Measurements from ENCODE around the gene DNAJC30. TPM values are rescaled to one million over a fixed set of nuclear protein-coding genes. Genes with fewer than 3 reads are reported as not detected.

DNAJC30 gene
- total RNA-seq, 2 experiments from 2014 or later = 14.0 to 14.4 TPM

GRCh38 chr7:73719806-73720169, 36.5 kb upstream of the DNAJC30 start:
- no peaks in the 10 kb centered on the region for H3K36me3 ChIP-seq (ENCODE audit: insufficient read depth, low read length)
- ChIA-PET POLR2A (interaction anchor here (1.0 to 1.3 kb wide), 2 partner anchors 19 to 163 kb away, joined by 6 to 14 read pairs; partner anchors contain the start of gene ABHD11), CTCF (interaction anchor here (2.3 kb wide), 1 partner anchor 15 kb away, joined by 13 read pairs; no protein-coding TSS in a partner anchor)
- Mint-ChIP-seq H3K36me3 (ENCODE audit: low read depth) (no peaks in the 10 kb centered on the region), H3K27me3 (peaks cover 6% of the 10 kb centered on the region), H3K9me3 (no peaks in the 10 kb centered on the region), H3K4me3 (peak overlapping the region; percentile 86), H3K4me1 (ENCODE audit: low read depth) (peaks cover 16% of the 10 kb centered on the region), H3K27ac (peak overlapping the region; percentile 49)
- H3K27me3 ChIP-seq (ENCODE audit: control insufficient read depth in 1 of 2, insufficient read depth in 2 of 2, low read length in 2 of 2) = no peaks in the 10 kb centered on the region
- H3K4me1 ChIP-seq (ENCODE audit: insufficient read depth, low read length) = peaks cover 44% of the 10 kb centered on the region
- H3K9me3 ChIP-seq (ENCODE audit: control insufficient read depth in 1 of 2, insufficient read depth in 1 of 2, low read length in 2 of 2) = no peaks in the 10 kb centered on the region
- intact Hi-C loops (cut with DNase I, micrococcal nuclease) = loop anchor here (1.0 to 5.0 kb wide), 6 partner anchors 19 to 892 kb away; partner anchors contain the start of genes ABHD11 (in 2 of the 2), BUD23 (in 2 of the 2), DNAJC30 (in 2 of the 2) and TYW1B (in 1 of the 2)
- H3K4me3 ChIP-seq (ENCODE audit: low read length) = peak overlapping the region; percentile 35
- no peak for ATAC-seq (ENCODE audit: poor library complexity)
- H3K27ac ChIP-seq (ENCODE audit: low read depth in 1 of 2, low read length in 2 of 2) = no peak overlapping the region
- no peak for DNase-seq
- no peak for TF ChIP-seq CTCF (IDR thresholded peaks at IDR 0.05)

- peak; percentile 80 for ATAC-seq (ENCODE audit: poor library complexity)
- H3K9me3 ChIP-seq (ENCODE audit: control insufficient read depth in 1 of 2, insufficient read depth in 1 of 2, low read length in 2 of 2) = no peaks in the 10 kb centered on the region
- CTCF ChIA-PET = interaction anchor here (2.3 kb wide), 1 partner anchor 15 kb away, joined by 13 read pairs; no protein-coding TSS in a partner anchor
- POLR2A ChIA-PET = interaction anchor here (0.6 to 1.3 kb wide), 3 partner anchors 20 to 162 kb away, joined by 4 to 14 read pairs (median 6); partner anchors contain the start of gene ABHD11
- peak within 1 kb of the TSS; percentile 49 for H3K27ac Mint-ChIP-seq
- H3K36me3 Mint-ChIP-seq (ENCODE audit: low read depth) = no peaks in the 10 kb centered on the region
- peak within 1 kb of the TSS; percentile 95 for H3K4me3 Mint-ChIP-seq
- TF ChIP-seq CTCF (IDR thresholded peaks at IDR 0.05) = no peak
- H3K27me3 Mint-ChIP-seq = peaks cover 4% of the 10 kb centered on the region
- H3K9me3 Mint-ChIP-seq = no peaks in the 10 kb centered on the region
- intact Hi-C loops (cut with DNase I, micrococcal nuclease) = loop anchor here (2.0 to 5.0 kb wide), 3 partner anchors 20 to 892 kb away; partner anchors contain the start of genes ABHD11 (in 1 of the 2) and TYW1B (in 1 of the 2)
- peaks cover 44% of the 10 kb centered on the region for H3K4me1 ChIP-seq (ENCODE audit: insufficient read depth, low read length)
- H3K4me1 Mint-ChIP-seq (ENCODE audit: low read depth) = peaks cover 16% of the 10 kb centered on the region
- H3K4me3 ChIP-seq (ENCODE audit: low read length) = peak within 1 kb of the TSS; percentile 75
- peak; percentile 40 to 89 (median 65) for DNase-seq
- no peaks in the 10 kb centered on the region for H3K27me3 ChIP-seq (ENCODE audit: control insufficient read depth in 1 of 2, insufficient read depth in 2 of 2, low read length in 2 of 2)
- no peaks in the 10 kb centered on the region for H3K36me3 ChIP-seq (ENCODE audit: insufficient read depth, low read length)
- no peak within 1 kb of the TSS for H3K27ac ChIP-seq (ENCODE audit: low read depth in 1 of 2, low read length in 2 of 2)
Measured at GRCh38 chr7:73718905-73719805, 35.9 kb upstream of the DNAJC30 start, which contains the start of gene STX1A. Gene STX1A (minus strand): TSS chr7:73719669. CDS start chr7:73719631, 38 bp downstream.

- no peaks in the 10 kb centered on the region for H3K27me3 ChIP-seq (ENCODE audit: control insufficient read depth in 1 of 2, insufficient read depth in 2 of 2, low read length in 2 of 2)
- Mint-ChIP-seq H3K36me3 (ENCODE audit: low read depth) (no peaks in the 10 kb centered on the region), H3K27ac (peak overlapping the region; percentile 76), H3K27me3 (peaks cover 4% of the 10 kb centered on the region), H3K4me3 (peak overlapping the region; percentile 95), H3K9me3 (no peaks in the 10 kb centered on the region), H3K4me1 (ENCODE audit: low read depth) (peaks cover 16% of the 10 kb centered on the region)
- no peaks in the 10 kb centered on the region for H3K9me3 ChIP-seq (ENCODE audit: control insufficient read depth in 1 of 2, insufficient read depth in 1 of 2, low read length in 2 of 2)
- peaks cover 3% of the 10 kb centered on the region for H3K36me3 ChIP-seq (ENCODE audit: insufficient read depth, low read length)
- H3K27ac ChIP-seq (ENCODE audit: low read depth in 1 of 2, low read length in 2 of 2) = peak overlapping the region in 1 of 2 donors; percentile 12
- ATAC-seq (ENCODE audit: poor library complexity) (no peak), DNase-seq (peak in 6 of 14 experiments; percentile 15 to 55 (median 34))
- ChIA-PET POLR2A (interaction anchor here (1.0 to 1.3 kb wide), 2 partner anchors 20 to 124 kb away, joined by 3 to 5 read pairs; partner anchors contain the start of genes ABHD11 and METTL27), CTCF (interaction anchor here (1.0 kb wide), 2 partner anchors 16 to 112 kb away, joined by 3 to 5 read pairs; no protein-coding TSS in a partner anchor)
- H3K4me3 ChIP-seq (ENCODE audit: low read length) = peak overlapping the region; percentile 75
- TF ChIP-seq CTCF (IDR thresholded peaks at IDR 0.05) = no peak
- peaks cover 44% of the 10 kb centered on the region for H3K4me1 ChIP-seq (ENCODE audit: insufficient read depth, low read length)
- intact Hi-C loops (cut with DNase I, micrococcal nuclease) = loop anchor here (2.0 to 5.0 kb wide), 3 partner anchors 20 to 891 kb away; partner anchors contain the start of genes ABHD11 (in 1 of the 2) and TYW1B (in 1 of the 2)
Measured at GRCh38 chr7:73718438-73718881, 35.2 kb upstream of the DNAJC30 start.

Measured in CD4-positive, alpha-beta T cell (primary cell).